GM12872 (cell line): ENCODE measurements around the gene DAZAP2.

Experiments used
- CTCF ChIP-seq: IDR thresholded peaks from 3 replicates; pipeline ENCODE4 v1.5.1; 2011; ENCODE audit warnings: low read depth, mild to moderate bottlenecking, low read length, moderate library complexity; ENCODE audit not compliant: insufficient read depth

Gene DAZAP2

GRCh38 chr12:51285843-51286242, 47.2 kb downstream of the DAZAP2 start:
- no peak for TF ChIP-seq CTCF

- TF ChIP-seq CTCF: peak; percentile 41; the same call in 1 of the 3 replicates
Measured at GRCh38 chr12:51291603-51292513, 53.2 kb downstream of the DAZAP2 start.
